Stimulated activated CD4-positive, alpha-beta T cell treated with anti-CD3 and anti-CD28 coated beads, Interleukin-1b, Interleukin-23, amount 100 ng/mL, for 24 hours (primary cell): Measurements from ENCODE around the gene C9orf72.

Experiments
- DNase-seq, 4 experiments: peaks; one replicate each; pipeline ENCODE4 v3.0.0-alpha.2; 2020; ENCODE audit warnings: low read depth in 4 of 4, low spot score in 1 of 4

The C9orf72 gene

DNA sequence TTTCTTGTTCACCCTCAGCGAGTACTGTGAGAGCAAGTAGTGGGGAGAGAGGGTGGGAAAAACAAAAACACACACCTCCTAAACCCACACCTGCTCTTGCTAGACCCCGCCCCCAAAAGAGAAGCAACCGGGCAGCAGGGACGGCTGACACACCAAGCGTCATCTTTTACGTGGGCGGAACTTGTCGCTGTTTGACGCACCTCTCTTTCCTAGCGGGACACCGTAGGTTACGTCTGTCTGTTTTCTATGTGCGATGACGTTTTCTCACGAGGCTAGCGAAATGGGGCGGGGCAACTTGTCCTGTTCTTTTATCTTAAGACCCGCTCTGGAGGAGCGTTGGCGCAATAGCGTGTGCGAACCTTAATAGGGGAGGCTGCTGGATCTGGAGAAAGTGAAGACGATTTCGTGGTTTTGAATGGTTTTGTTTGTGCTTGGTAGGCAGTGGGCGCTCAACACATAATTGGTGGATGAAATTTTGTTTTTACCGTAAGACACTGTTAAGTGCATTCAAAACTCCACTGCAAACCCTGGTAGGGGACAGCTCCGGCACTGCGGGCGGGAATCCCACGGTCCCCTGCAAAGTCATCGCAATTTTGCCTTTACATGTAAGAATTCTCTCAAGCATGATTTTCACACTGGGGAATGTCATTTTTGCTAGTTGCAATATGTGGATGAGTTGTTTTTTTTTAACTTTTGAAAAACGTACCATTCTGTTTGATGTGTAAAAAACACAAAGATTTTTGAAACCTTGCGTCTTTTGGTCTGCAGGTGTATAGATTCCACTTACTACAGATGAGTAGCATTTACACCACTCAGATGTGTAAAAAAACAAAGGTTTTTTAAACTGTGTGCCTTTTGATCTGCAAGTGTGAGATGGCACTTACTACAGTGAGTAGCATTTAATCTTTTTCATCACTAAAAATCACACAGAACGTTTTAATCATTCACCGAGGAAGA is 631 bp upstream of the C9orf72 start:
- peak; percentile 82 to 98 (median 92) for DNase-seq

DNA sequence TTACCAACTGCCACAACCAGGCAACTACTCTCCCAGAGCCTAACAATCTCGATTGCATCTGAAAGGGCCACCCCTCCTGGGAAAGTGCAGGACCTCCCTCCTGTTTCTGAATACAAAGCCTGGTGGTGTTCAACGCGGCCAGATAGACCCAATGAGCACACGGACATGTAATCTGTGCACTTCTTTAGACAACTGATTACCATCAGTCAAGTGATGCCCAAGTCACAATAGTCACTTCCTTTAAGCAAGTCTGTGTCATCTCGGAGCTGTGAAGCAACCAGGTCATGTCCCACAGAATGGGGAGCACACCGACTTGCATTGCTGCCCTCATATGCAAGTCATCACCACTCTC is 739 bp downstream of the C9orf72 start:
- peak in 2 of 4 experiments; percentile 9 to 28 for DNase-seq

DNA sequence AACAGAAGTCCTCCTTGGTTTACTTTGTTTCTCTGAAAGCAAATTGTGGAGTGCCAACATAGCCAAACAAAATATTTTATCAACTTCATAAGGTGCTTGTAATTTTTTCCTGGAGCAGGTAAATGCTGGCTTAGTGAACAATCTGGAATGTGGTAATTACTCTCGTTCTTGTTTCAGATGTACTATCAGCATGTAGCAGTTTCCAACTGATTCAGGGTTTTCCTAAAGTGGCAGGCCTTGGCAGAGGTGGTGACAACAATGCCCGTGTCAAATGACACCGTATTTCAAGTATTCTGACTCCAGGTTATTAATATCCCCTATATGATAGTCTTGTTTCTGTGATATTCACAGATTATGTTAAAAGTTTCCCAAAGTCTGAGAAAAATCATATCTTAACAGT is 1.2 kb downstream of the C9orf72 start:
- DNase-seq = no peak

DNA sequence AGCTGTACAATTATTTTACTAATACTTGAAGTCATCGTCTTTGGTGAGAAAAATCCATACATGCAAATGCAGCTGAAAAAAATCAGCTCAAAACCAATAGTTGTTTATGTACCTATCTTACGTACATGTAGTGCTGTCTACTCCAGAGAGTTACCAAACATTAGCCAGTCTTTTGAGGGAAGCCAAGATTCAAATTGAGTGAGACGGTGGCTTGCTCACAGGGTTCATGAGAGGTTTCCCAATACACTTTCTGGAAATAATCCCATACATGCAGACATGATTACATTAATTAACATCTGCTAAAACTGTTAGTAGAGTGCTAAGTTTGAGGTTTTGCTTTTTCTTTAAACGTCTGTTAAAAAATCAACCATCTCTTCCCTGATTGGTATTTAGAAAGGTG is 2.3 kb downstream of the C9orf72 start:
- DNase-seq = no peak

DNA sequence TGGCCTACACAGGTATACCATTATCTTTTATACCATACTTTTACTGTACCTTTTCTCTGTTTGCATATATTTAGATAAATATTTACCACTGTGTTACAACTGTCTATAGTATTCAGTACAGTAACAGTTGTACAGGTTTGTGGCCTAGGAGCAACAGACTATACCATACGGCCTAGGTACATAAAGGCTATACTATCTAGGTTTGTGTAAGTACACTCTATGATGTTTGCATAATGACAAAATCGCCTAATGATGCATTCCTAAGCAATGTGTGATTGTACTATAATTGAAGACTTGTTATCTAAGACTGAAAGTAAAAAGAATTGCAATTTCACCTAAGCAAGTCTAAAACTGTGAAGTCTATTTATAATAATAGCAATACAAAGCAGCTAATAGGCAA is 3.9 kb downstream of the C9orf72 start:
- DNase-seq = no peak

DNA sequence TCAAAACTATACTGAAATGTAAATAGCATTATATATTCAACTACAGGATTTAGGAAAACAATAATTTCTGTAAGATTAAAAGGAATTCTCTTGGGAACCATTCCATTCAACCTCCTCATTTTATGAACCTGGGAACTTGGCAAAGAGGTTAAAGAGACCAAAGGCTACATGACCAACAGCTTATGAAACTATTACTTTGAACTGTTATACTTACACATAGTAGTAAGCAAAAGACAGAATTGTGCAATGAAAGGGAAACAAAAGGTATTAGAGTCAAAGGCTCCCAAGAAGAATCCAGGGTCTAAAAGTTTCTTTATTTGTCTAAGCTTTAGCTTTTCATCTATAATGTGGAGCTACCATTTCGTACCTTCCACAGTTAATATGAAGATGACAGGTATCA is 7.2 kb downstream of the C9orf72 start:
- no peak for DNase-seq

DNA sequence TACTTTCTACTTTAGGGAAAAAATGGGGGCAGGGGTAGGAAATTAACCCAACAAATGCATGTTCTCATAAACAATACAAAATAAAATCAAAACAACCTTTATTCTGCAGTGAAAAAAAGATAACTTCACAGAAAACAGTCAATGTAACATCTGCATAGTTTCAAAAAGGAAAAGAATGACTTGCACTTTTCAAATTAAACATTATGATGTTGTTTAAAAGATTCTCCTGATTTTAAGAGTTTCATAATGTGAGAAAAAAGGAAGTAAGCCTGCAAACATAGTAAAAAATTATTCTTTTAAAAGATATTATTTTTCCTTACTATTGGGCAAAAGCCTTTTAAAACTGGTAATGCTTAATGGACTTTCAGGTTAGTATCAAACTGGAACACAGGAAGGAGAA is 7.6 kb downstream of the C9orf72 start:
- no peak for DNase-seq

DNA sequence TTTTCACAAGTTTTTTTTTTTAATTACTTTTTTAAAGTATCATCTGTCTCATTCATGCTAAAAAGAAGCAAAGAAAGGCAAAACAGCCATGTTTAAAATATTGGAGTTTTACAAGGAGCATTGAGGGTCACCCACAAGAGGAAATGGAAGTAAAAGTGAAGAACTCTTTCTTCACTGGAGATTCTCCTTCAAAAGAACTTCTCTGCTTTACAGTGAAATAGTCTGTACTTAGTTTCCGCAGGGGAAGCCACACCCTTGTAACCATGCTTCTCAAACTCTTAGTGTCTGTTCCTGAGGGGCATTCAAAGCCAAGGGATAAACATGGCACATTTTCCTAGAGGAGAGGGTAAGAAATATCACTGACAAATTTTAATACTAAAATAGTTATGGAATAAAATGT is 8.6 kb downstream of the C9orf72 start:
- no peak for DNase-seq

DNA sequence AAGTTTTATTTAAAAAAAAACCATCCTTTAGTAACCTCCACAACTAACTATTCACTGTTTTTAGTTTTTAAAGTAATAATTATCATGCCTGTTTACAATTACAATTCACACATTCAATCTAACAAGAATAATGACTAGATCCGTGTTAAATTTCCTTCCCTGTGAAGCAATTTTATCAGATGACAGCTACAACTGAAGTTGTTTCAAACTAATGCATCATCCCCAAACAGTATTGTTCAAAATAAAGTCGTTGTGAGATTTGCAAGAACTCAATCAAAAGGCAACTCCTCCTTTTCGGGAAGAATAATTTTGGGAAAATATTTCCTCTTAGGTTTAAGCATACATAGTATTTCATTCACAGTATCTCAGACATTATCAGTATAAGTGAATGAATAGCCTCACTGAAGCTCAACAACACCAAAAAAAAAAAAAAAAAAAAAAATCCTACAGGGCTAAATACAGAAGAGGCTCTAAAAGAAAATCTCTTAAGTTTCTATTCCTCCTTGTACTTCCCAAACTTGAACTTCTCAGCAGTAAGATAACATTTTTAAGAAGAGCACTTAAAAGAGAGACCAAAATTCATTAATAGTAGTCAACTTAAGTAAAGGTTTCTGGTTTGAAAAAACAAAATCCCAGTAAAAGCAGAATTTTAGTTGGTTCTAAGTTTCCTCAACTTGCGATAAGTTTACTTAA is 9.4 kb downstream of the C9orf72 start:
- DNase-seq = no peak

DNA sequence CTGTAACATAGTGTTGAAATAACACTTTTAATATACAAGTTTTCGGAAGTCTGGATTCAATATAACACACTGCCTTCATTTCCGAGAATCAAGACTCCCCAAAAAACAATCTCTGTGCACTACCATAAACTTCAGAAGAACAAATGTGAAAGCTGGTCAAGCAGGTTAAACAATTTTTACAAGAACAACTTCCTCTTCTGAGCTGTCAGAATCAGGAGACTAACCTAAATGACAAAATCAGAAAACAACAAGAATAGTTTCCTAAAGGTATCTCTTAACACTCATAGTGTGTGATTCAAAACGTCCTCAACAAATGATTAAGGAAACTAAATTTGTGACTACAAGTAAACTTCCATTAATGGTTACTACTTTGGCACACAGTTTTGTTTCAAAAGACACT is 11.6 kb downstream of the C9orf72 start:
- DNase-seq = no peak

DNA sequence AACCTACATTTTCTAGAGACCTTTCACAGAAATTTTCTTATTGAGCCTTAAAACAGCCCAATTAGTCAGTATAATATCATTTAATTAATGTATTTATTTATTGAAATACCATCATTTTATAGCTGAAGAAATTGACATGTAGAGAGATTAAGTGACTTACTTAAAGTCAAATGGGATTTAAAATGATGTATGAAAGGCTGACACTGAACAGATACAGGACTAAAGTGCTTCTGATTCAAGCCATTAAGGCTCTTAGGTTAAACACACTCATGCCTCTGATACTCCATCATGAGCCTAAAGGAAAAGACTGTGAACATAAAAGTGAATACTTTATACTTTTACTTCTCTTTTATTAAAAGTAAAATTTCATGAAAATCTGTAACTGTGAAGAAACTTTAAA is 12.8 kb downstream of the C9orf72 start:
- no peak for DNase-seq

DNA sequence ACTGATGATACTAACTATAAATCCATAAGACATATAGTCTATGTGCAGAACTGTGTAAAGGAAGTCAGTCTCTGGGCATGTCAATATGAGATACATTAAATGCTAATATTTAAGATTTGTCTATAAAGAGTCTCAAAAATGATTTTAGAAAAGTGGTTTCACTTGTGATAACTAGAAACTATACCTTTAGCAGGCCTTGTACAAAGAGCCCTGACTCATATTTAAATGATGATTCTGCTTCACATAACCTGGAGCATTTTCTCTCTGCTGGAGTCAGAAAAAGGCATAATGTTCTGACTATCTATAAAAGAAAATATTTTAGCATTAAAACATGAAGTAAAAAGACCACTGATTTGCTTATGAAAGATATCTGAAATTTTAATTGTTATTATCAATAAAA is 15.0 kb downstream of the C9orf72 start:
- no peak for DNase-seq

DNA sequence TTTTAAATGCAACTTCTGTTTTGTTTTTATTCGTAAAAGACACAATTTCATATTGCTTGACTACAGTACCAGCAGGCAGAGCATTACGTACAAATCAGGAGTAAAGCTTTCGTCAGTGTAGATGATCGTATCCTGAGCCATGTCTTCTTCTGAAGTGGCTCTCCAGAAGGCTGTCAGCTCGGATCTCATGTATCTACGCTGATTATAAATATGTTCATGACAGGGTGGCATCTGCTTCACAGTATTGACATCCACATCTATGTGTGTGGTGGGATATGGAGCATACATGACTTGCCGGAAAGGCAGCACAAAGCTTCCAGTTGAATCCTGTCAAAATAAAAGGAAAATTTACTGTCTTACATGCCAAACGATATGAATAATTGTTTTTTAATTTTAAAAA is 16.8 kb downstream of the C9orf72 start:
- no peak for DNase-seq

DNA sequence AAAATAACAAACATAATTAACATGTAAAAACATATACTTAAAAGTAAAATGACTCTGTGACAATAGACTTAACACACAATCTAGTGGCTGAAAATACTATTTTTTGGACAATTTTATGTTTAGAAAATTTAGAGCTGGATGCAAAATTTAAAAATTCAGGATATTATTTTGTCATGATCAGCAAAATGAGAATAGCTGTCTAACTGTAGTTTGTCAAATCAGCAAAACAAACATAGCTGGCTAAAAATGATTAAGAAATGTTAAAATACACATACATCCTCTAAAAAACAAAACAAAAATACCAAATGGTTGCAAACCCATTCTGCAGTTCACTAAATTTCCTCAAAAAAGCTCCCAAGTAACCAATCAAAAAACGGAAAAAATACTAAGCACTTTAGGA is 18.6 kb downstream of the C9orf72 start:
- DNase-seq = no peak

DNA sequence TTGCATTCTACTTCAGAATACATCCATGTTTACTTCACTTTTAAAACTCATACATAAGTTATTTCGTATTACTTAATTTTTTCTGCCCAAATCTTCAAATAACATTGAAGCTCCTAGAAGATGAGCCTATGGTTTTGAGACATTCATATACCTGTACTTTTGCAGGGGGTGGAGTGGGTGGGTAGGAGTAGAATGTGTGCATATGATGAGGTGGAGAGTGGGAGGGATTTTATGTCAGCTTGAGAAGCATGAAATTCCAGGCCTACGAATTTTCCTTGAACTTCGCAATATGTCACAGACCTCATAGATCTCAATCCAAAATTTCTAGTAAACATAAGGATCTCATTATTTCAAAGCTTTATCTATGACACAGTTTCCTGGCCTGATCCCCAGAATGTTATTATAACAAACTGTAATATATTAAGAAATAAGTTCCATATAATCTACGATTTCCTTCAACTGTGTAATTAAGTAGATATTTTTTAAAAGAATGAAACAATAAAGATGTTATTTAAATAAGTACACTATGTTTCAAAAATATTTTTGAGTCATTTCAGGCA is 24.0 kb downstream of the C9orf72 start:
- no peak for DNase-seq

DNA sequence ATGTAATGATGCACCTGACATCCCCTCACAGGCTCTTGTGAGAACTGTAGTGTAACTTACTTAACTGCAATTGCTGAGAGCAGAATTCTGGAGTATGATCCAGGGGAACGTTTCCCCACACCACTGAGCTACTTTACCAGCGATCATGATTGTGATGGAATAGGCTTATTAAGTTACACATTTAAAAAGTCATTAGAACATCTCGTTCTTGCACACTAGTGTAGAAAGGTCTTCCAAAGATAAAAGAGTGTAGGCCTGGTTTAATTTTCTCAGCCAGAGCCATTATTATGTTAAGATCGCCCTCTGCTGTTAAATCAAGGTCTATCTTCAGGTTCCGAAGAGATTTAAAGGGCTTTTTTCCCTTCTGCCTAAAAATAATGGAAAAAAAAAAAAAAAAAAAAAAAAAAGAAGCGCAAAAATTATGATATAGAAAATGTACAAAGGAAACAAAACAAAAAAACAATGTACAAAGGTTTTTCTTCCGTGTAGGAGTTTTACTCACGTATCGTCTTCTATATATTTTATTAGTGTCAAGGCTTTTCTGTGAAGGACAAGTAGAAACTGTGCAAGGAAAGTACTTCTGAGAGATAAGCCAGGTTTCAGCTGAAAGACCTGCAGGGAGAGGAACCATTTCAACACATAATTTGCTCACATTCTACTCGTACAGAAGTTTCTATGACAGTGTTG is 25.1 kb downstream of the C9orf72 start:
- no peak for DNase-seq

DNA sequence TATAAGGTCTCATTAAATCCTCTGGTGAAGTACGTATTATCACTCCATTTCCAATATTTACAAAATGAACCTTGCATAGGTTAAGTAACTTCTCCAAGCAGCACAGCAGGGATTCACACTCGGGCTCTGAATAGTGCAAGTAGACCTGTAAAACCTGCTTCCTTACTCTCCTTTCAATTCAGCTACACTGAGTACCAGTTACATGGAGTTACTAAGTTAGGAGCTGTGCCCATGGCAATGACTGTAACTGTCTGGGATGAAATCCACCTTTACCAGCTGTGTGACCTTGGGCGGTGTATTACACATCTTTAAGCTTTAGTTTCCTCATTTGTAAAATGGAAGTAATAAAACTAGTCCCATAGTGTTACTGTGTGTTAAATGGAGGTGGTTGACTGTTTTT is 27.8 kb downstream of the C9orf72 start:
- DNase-seq = no peak

DNA sequence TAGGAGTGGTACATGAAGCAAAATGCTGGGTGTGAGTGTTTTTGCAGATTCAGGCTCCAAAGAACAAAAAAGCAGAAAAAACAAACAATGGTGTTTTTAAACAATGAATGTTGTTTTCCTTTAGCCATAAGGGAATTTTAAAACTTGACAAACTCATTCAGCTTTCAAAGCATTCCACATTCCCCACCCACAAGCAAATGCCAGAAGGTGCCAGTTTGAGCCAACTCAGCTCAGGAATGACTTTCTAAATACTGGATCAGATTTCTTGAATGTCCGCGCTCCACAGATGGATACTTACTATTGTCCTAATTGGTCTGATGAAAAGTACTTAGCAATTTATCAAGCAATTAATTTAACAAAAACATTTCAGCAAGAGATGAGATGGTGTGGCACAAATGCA is 30.8 kb downstream of the C9orf72 start:
- DNase-seq = no peak

DNA sequence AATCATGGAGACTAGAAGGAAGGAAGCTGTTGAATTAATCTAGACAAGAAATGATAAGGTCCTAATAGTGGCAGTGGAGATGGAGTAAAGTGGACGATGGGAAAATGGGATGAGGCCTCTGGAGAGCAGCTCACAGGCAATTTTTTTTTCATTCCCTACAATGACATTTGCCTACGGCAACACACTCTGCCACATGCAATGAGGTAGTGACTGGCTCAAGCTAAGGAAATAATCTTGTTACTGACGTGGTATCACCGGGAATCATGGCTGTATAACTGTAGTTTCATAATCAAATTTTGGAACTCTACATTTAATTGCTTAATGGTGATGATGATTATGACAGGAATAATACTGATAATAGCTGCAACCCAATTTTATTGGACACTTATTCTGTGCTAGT is 31.5 kb downstream of the C9orf72 start:
- no peak for DNase-seq

DNA sequence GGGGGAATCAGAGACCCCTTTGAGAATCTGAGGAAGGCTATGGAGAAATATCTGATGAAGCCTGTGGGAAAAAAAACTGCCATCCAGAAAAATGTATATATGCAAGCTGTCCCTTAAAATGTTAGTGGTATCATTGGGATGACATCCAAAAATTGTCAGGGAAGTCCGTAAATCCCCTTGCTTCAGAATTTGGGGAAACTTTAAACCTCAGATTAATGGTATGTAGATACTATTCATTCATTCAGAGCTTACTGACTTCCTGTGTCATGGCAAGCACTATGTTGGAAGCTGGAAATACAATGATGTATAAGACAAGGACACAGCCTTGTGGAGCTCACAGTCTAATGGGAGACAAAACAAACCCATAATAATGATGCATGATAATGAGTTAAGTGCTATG is 32.8 kb downstream of the C9orf72 start:
- no peak for DNase-seq

DNA sequence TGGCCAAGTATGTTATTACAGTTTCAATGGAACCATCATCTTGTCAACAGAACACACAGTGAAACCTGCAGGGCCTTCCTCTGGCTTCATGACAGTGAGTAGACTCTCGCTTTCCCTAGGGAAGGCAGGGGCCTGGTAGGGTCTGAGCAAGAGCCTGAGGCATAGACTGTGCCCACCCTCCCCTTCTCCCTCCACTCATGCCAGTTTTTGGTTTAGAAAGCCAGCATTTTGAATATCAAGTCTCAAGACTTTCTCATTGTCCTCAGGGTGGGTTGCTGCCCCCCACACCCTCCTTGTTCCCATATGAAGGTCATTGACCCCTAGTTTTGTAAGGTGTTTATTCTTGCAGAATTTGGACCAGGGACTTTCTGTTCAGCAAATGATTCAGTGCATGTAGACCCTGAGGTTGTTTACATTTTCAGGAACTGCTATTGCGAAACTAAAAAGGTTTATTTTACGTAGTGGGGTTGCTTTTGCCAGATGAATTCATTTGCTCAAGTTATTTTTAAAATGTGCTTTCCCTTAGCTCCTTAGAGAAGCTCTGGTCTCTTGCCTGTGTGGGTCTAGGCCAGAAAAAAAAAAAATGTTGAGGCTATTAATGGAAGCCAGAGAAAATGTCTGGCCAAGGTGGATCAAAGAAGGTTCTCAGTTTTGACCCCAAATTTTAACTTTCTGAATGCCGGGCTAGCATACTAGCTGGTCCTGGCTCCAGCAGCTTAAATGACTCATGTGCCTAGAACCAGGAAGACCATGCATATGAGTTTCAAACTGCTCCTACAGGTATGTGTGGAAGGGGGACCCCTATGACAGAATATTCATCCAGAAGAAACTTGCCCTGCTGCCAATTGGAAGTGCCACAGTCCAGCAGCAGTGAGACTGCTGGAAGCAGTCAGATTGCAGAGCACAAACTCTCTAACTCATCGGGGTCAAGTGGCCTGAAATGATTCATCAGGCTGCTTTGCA is 33.5 kb downstream of the C9orf72 start:
- DNase-seq = no peak
